Activated T-helper 17 cell treated with anti-CD3 and anti-CD28 coated beads, Interleukin-2, amount 50 U/mL, for 72 hours (primary cell): ENCODE results near the gene GPC1. TPM values are rescaled to one million over a fixed set of nuclear protein-coding genes. Genes with fewer than 3 reads are reported as not detected.

Source experiments
- ATAC-seq: fragments of 150-1000 bp; cut with Tn5 transposase; replicated peaks from 2 replicates; pipeline ENCODE4 v1.10.0; 2021; ENCODE audit warnings: mild to moderate bottlenecking, moderate library complexity
- H3K27ac Mint-ChIP-seq: one replicate; pipeline ENCODE4 v1.8.0; 2022; ENCODE audit warnings: mixed read lengths
- H3K27me3 Mint-ChIP-seq: one replicate; pipeline ENCODE4 v1.8.0; 2022; ENCODE audit warnings: mixed read lengths
- H3K36me3 Mint-ChIP-seq: one replicate; pipeline ENCODE4 v1.8.0; 2022; ENCODE audit warnings: low read depth, mild to moderate bottlenecking, mixed read lengths
- H3K4me1 Mint-ChIP-seq: one replicate; pipeline ENCODE4 v1.8.0; 2022; ENCODE audit warnings: mixed read lengths
- H3K4me3 Mint-ChIP-seq: one replicate; pipeline ENCODE4 v1.8.0; 2022; ENCODE audit warnings: mild to moderate bottlenecking, mixed read lengths
- H3K9me3 Mint-ChIP-seq: one replicate; pipeline ENCODE4 v1.8.0; 2022; ENCODE audit warnings: mixed read lengths
- total RNA-seq, 2 donors: library from RNA; stranded (reverse); gene quantifications; one replicate each; pipeline ENCODE4 v1.2.3, GENCODE V29; 2022

Gene GPC1
- total RNA-seq, 2 donors from 2014 or later: 4.0 to 4.6 TPM

DNA sequence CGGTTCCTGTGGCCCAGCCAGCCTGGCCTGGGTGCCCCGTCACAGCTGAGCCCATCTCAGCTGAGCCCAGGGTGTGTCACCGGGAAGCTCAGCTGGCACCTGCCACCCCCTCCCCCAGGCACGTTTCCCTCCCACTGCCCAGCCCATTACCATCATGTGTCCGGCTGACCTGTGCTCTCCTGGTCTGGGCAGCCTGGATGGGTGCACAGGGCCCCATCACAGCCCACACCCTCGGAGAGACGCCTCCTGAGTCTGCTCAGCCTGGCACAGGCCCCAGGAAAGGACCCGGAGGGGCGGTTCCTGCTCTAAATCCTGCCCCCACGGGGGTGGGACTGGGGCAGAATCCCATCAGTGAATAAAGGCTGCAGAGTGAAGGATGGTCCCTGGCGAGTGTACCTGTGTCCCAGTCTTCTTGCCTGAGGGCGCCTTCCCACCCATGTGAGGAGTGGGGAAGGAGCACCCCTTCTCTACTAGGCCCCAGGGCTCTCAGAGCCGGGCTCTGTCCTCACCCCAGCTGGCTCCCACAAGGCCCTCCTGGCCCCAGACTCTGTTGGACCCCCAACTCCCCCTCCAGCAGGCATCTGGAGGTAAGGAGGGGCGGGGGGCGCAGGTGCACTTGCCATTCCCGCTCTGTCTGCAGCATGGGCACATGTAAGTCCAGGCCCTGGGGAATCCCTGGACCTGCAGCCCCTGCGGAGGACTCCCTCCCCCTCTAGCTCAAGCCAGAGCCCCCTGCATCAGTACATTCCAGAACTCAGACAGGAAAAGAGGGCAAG, 21.2 kb downstream of the GPC1 start:
- Mint-ChIP-seq H3K9me3 (no peaks in the 10 kb centered on the region), H3K36me3 (peaks cover 4% of the 10 kb centered on the region), H3K27ac (no peak overlapping the region), H3K4me1 (peaks cover 4% of the 10 kb centered on the region), H3K4me3 (no peak overlapping the region), H3K27me3 (peaks cover 10% of the 10 kb centered on the region)
- no peak for ATAC-seq

DNA sequence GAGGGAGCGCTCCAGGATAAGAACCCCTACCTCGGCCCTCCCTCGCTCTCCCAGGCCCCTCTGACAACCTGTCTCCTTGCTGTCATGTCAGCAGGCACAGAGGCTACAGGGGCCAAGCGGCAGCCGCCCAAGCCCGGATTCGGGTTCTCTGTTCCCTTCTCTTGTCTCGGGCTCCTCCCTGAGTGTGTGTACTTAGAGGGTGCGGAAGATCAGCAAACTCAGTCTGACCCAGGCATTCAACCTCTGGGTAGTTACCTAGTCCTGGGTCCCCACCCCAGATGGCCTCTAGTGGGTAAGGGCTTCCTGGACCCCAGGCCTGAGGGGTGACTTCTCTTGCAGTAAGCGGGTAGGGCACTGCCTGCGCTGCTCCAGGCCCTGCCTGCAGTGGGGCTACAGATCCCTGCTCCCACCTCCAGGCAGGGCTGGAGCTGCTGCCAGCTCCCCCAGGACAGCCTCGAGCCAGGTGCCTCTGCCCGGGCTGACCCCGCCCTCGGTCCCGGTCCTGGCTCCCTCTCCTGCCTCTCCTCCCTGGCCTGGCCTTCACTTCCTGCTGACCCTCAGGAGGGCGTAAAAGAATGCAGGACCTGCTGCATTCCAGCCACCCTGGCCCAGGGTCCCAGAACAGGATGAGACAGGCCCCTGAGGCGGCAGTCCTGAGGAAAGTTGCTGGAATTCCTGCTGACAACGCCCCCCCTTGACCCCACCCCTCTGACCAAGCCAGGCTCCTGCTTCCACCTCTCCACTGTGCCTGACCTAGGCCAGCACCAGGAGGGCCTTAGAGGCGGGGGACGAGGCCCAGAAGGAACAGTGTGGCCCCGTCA, 22.0 kb downstream of the GPC1 start:
- Mint-ChIP-seq H3K27me3 (peaks cover 10% of the 10 kb centered on the region), H3K9me3 (no peaks in the 10 kb centered on the region), H3K36me3 (peaks cover 4% of the 10 kb centered on the region), H3K27ac (no peak overlapping the region), H3K4me1 (peaks cover 4% of the 10 kb centered on the region), H3K4me3 (no peak overlapping the region)
- no peak for ATAC-seq

DNA sequence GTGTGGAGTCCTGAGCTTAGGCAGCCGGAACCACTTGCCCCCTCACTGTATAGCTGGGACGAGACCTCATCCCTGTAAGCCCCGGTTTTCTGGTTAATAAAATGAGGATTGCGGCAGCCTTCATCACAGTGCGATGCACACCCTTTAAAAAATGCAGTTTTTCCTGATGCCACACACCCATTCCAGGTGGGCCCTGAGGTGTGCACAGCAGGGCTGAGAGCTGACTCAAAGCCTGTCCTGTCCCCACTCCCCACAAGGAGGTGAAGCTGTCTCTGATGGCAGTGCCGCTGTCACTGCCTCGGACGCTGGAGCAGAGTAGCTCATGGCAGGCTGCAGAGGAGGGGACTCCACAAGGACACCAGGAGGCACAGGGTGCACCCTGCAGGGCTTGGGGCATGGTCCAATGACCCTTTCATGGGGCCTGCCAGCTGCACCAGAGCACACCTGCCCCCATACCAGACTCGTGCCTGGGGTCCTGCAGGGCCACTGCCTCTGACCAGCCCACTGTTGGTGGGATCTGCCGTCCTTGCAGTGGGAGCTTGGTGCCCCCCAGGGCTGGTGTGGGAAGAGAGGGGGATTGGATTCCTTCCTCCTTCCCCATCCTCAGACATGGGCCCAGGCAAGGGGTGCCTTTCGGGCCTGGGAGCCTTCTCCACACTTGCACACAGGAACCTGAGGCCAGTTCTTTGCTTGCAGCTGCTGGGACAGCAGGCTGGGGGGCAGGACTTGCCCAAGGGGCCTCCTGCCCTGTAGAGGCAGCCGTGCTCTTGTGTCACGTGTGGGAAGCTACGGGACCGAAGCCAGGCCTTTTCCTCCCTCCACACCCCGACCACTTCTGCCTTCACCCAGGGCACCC, 22.8 kb downstream of the GPC1 start:
- Mint-ChIP-seq H3K27me3 (peaks cover 10% of the 10 kb centered on the region), H3K9me3 (no peaks in the 10 kb centered on the region), H3K4me1 (peaks cover 4% of the 10 kb centered on the region), H3K27ac (no peak overlapping the region), H3K4me3 (no peak overlapping the region), H3K36me3 (peaks cover 4% of the 10 kb centered on the region)
- no peak for ATAC-seq

DNA sequence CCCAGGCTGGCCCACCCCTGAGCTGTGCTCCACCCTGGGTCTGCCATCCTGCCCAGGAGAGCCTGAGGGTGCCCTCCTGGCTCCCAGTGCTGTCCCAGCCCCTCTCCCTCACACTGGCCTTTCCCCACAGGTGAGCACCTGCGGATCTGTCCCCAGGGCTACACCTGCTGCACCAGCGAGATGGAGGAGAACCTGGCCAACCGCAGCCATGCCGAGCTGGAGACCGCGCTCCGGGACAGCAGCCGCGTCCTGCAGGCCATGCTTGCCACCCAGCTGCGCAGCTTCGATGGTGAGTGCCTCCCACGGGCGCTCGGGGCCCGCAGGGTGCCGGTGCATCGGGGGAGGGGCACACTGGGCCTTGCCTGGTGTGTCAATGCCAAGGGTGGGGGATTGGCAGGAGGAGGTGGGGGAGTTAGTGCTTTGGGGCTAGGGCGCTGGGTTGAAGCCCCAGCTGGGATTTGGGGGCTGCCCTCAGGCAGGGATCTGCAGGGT, 23.5 kb downstream of the GPC1 start:
- H3K9me3 Mint-ChIP-seq: no peaks in the 10 kb centered on the region
- H3K4me3 Mint-ChIP-seq: no peak overlapping the region
- H3K4me1 Mint-ChIP-seq: peaks cover 4% of the 10 kb centered on the region
- peaks cover 4% of the 10 kb centered on the region for H3K36me3 Mint-ChIP-seq
- no peak for ATAC-seq
- H3K27ac Mint-ChIP-seq: no peak overlapping the region
- H3K27me3 Mint-ChIP-seq: peaks cover 9% of the 10 kb centered on the region

DNA sequence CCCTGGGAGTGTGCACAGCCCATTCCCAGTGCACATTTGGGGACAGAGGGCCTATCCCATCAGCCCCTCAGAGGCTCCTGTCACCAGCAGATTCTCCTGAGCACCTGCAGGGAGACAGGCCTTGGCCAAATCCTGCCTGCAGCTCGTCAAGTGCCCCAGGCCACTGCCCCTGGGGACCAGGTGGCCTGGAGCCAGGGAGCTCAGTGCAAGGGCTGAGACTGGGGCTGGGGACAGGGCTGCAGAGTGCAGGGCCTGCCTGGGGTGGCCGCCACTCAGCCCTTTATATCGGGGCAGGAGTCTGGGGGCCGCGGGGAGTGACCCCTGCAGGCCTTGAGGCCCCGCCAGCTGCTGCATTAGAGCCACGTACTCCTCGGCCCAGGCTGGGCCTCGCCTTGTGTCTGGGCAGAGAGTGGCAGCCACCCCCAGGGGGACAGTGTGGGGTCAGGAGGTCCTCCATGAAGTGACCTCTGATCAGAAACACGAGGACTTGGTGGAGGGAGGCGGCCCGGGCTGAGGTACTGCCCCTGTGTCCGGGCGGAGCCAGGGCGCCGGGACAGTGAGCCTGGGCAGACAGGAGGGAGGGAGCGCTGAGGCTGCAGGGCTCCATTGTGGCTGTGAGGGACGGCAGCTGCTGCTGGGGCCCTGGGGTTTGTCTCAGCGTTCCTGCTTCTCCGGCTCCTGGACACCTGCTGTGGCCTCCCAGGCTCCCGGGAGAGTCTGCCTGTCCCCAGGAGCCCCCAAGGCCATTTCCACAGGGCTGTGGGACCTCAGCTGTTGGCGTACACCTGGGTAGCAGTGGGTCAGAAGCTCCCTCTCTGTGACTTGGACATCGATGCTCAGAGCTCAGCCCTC, 24.2 kb downstream of the GPC1 start:
- H3K27ac Mint-ChIP-seq: no peak overlapping the region
- H3K9me3 Mint-ChIP-seq: no peaks in the 10 kb centered on the region
- peaks cover 4% of the 10 kb centered on the region for H3K27me3 Mint-ChIP-seq
- ATAC-seq: no peak
- peaks cover 4% of the 10 kb centered on the region for H3K36me3 Mint-ChIP-seq
- peaks cover 3% of the 10 kb centered on the region for H3K4me1 Mint-ChIP-seq
- H3K4me3 Mint-ChIP-seq: no peak overlapping the region

DNA sequence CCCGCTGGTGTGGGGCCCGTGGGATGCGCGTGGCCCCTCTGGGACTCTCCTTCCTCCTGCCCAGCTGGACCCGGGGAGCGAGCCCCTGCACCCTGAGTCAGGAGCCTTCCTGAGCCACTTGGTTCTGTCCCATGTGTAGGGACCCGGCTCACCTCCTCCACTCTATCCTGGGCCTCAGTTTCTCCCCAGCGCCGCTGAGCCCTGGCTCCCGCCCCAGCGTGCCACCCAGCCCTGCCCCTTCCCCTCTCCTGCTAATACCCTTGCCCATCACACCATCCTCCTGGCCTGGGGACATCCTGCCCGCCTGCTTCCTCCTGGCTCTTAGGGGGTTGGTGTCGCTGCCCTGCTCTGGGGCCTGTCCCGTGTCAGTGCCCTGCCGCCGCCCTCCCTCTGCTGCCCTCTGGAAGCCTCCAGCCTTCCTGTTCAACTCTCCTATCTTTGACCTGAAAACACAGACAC, 24.8 kb downstream of the GPC1 start:
- H3K27me3 Mint-ChIP-seq: no peaks in the 10 kb centered on the region
- no peak overlapping the region for H3K27ac Mint-ChIP-seq
- H3K4me3 Mint-ChIP-seq: no peak overlapping the region
- H3K36me3 Mint-ChIP-seq: no peaks in the 10 kb centered on the region
- no peaks in the 10 kb centered on the region for H3K9me3 Mint-ChIP-seq
- no peak for ATAC-seq
- no peaks in the 10 kb centered on the region for H3K4me1 Mint-ChIP-seq

DNA sequence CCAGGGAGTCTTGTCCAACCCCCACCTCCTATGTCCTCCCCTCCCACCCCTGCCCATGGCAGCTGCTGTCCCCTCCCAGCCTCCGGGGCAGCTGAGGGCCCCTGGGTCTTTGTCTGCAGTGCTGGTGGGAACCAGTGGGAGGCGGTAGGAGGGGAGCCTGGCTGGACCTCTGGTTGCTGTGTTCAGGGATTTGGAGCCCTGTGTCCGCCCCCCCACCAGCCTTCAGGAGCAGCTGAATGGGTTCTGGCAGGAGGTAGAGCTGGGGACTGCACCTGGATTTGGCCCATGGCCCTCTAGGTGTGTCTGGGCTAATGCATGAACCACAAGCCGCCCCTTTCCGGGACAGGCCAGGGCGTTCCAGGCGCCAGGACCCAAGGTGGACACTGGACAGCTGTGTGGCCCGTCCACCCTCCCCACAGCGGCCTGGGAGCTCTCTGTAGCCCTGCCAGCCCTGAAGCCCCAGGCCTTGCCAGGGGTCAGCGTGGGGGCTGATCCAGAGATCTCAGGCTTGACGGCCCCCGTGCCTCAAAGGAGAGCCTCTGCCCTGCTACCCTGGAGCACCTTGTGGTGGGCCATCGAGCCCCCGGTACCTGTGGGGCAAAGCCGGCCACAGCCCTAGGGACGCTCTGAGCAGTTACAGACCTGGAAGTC, 25.4 kb downstream of the GPC1 start:
- Mint-ChIP-seq H3K4me1 (no peaks in the 10 kb centered on the region), H3K36me3 (no peaks in the 10 kb centered on the region), H3K27me3 (no peaks in the 10 kb centered on the region), H3K4me3 (no peak overlapping the region), H3K9me3 (no peaks in the 10 kb centered on the region), H3K27ac (no peak overlapping the region)
- no peak for ATAC-seq

DNA sequence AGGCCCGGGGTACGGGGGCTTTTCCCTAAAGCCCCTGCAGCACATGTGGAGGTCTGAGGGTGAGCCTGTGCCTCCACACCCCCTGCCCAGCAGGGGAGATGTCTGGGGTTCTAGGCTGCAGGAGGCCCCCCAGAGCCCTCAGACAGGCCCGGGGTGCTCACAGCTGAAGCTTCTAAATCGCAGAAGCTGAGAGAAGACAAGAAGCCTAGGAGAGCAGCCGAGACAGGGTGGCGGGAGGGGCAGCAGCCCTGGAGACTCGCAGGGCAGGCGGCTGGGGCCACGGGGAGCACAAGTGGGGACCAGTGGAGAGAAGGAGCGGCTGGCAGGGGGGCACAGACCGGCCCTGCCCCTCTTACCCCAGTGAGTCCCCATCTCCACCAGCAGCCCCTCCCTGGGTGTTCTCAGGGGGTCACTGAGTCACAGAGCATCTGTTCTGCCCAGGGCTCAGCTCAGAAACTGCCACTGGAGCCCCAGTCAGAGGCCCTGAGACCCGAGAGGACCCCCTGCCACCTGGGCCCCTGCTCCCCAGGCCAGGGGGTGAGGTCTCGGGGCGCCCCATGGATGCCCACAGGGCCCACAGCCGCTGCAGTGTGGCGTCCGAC, 26.1 kb downstream of the GPC1 start:
- Mint-ChIP-seq H3K4me3 (no peak overlapping the region), H3K27me3 (no peaks in the 10 kb centered on the region), H3K27ac (no peak overlapping the region), H3K4me1 (no peaks in the 10 kb centered on the region), H3K9me3 (no peaks in the 10 kb centered on the region), H3K36me3 (no peaks in the 10 kb centered on the region)
- ATAC-seq: no peak

DNA sequence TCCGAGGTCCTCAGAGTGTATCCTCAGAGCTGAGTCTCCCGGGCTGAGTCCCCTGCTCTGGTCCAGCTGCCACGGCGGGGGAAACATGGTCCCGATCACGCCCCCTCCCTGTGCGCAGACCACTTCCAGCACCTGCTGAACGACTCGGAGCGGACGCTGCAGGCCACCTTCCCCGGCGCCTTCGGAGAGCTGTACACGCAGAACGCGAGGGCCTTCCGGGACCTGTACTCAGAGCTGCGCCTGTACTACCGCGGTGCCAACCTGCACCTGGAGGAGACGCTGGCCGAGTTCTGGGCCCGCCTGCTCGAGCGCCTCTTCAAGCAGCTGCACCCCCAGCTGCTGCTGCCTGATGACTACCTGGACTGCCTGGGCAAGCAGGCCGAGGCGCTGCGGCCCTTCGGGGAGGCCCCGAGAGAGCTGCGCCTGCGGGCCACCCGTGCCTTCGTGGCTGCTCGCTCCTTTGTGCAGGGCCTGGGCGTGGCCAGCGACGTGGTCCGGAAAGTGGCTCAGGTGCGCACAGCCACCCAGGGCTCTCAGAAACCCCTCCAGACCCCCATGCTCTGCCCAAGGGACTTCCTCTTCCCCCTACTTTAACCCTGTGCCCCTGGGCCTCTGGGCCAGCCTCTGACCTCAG, 26.7 kb downstream of the GPC1 start:
- Mint-ChIP-seq H3K36me3 (no peaks in the 10 kb centered on the region), H3K4me1 (no peaks in the 10 kb centered on the region), H3K27ac (no peak overlapping the region), H3K27me3 (no peaks in the 10 kb centered on the region), H3K9me3 (no peaks in the 10 kb centered on the region), H3K4me3 (no peak overlapping the region)
- ATAC-seq: no peak

DNA sequence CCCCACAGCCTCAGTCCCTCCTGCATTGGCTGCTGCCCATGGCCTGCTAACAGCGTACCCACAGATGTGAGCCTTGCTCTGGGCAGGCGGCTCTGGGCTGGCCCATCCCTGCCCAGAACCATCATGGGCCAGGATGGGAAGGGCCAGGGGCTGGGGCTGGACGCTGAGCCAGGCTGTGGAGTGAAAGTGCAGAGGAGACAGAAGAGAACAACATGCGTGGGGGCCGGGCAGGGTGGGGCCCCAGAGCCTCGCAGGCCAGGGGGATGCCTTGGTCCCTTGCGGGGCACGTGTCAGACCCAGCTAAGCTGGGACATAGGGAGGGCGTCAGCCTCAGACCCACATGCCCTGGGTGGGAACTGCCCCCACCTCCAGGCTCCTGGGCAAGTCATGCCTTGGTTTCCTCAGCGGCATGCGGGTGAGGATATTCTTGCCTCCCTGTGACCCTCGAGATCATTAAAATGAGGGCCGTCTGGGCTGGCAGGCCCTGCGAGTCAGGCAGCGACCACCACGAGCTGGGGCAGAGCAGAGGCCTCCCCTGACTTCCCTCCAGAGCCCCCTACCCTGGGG, 27.3 kb downstream of the GPC1 start:
- H3K4me3 Mint-ChIP-seq: no peak overlapping the region
- H3K4me1 Mint-ChIP-seq: no peaks in the 10 kb centered on the region
- ATAC-seq: no peak
- H3K27ac Mint-ChIP-seq: no peak overlapping the region
- no peaks in the 10 kb centered on the region for H3K36me3 Mint-ChIP-seq
- no peaks in the 10 kb centered on the region for H3K9me3 Mint-ChIP-seq
- H3K27me3 Mint-ChIP-seq: no peaks in the 10 kb centered on the region

DNA sequence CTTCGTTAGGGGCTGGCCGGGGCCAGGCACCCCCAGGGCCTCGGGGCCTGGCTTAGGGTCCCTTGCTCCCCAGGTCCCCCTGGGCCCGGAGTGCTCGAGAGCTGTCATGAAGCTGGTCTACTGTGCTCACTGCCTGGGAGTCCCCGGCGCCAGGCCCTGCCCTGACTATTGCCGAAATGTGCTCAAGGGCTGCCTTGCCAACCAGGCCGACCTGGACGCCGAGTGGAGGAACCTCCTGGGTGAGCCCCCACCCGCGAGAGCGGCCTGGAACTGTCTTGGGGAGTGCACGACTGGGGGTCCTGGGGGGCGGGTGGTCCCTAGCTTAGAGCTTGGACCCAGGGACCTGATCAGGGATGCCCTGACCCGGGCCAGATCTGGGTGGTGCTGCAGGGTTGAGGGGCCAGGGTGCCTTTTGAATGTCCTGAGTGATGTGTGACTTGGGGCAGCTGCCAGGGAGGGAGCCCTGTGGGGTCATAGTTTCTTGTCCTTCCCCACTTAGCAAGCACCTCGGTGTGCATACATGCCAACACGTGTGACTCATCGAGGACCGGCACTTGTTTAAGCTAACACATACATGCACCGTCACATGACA, 27.9 kb downstream of the GPC1 start:
- Mint-ChIP-seq H3K4me1 (no peaks in the 10 kb centered on the region), H3K4me3 (no peak overlapping the region), H3K36me3 (no peaks in the 10 kb centered on the region), H3K27me3 (no peaks in the 10 kb centered on the region), H3K27ac (no peak overlapping the region), H3K9me3 (no peaks in the 10 kb centered on the region)
- no peak for ATAC-seq

DNA sequence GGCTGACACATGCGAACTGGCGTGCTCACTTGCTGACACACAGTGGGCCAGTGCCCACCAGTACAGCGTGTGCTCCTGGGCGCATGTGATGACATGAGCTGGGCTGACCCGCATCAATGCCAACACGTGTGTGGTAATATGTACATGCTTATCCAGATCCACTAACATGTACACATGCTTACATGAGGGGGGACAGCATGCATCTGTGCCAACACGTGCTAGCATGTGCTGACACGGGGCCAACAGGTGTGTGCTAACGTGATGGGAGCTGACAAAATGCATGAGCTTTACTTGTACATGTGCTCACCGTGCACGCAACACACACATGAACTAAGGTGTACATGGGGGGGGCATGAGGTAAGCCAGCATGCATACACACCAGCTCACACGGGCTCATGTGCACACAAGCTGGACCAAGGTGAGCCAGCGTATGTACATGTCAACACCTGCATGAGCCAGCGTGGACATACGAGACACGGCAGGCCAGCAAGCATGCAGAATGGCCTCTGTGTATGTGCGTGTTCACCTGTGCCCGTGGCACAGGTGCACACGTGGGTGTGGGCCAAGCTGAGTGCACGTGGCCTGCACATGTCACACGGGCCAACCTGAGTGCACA, 28.5 kb downstream of the GPC1 start:
- H3K27ac Mint-ChIP-seq: no peak overlapping the region
- no peaks in the 10 kb centered on the region for H3K27me3 Mint-ChIP-seq
- no peaks in the 10 kb centered on the region for H3K36me3 Mint-ChIP-seq
- no peak for ATAC-seq
- H3K9me3 Mint-ChIP-seq: no peaks in the 10 kb centered on the region
- H3K4me1 Mint-ChIP-seq: no peaks in the 10 kb centered on the region
- H3K4me3 Mint-ChIP-seq: no peak overlapping the region
